K562 (cell line): ENCODE data around the gene PODNL1. TPM values are rescaled to one million over a fixed set of nuclear protein-coding genes. Genes with fewer than 3 reads are reported as not detected.

ENCODE experiments used
- CHD7 ChIP-seq: fragments of 200-600 bp; sonication (generic); IDR thresholded peaks from one replicate; pipeline ENCODE4 v1.6.1; 2012; ENCODE audit warnings: mild to moderate bottlenecking, low read depth, low read length, inconsistent platforms
- CTCF ChIP-seq, 3 experiments: IDR thresholded peaks in 2 of 3; conservative IDR thresholded peaks in 1 of 3; 2 replicates each; pipeline ENCODE4 v1.5.1; 2011 to 2012; ENCODE audit warnings: low read length in 3 of 3, mild to moderate bottlenecking in 3 of 3, control low read depth in 2 of 3, improper control_type of control experiment in 1 of 3, inconsistent platforms in 1 of 3, low read depth in 1 of 3, mixed read lengths in 1 of 3, moderate library complexity in 1 of 3; ENCODE audit not compliant: insufficient read depth in 2 of 3
- FOXM1 ChIP-seq, 2 experiments: fragments of 450-650 bp in 1 of 2; sonication (generic) in 1 of 2; formaldehyde crosslinking in 1 of 2; IDR thresholded peaks; 2 replicates each; pipeline versions ENCODE4 v1.6.1 to v1.9.0; 2017 to 2022; ENCODE audit warnings: low read depth in 2 of 2, mild to moderate bottlenecking in 2 of 2, missing genetic modification reagents in 1 of 2, moderate library complexity in 1 of 2
- HNRNPUL1 ChIP-seq: fragments of 200-400 bp; formaldehyde crosslinking; IDR thresholded peaks from 2 replicates; pipeline ENCODE4 v1.6.1; 2017; ENCODE audit warnings: low read length
- MXD1 ChIP-seq: fragments of 250-450 bp; sonication (Bioruptor Pico); IDR thresholded peaks from 2 replicates; pipeline ENCODE4 v1.8.0; 2021; ENCODE audit warnings: borderline replicate concordance, mild to moderate bottlenecking, moderate library complexity; ENCODE audit not compliant: poor library complexity, severe bottlenecking
- PKNOX1 ChIP-seq: fragments of 450-650 bp; IDR thresholded peaks from 2 replicates; pipeline ENCODE4 v1.6.1; 2016
- ZFX ChIP-seq: sonication (generic); formaldehyde crosslinking; IDR thresholded peaks from 2 replicates; pipeline ENCODE4 v1.8.0; 2022; ENCODE audit warnings: mild to moderate bottlenecking, missing genetic modification reagents, moderate library complexity
- ZNF175 ChIP-seq: fragments of 200-800 bp; sonication (Bioruptor generic); IDR thresholded peaks from 2 replicates; pipeline ENCODE4 v1.6.1; 2016; ENCODE audit warnings: low read depth, mild to moderate bottlenecking, missing genetic modification characterization, missing compliant biosample characterization
- ZNF436 ChIP-seq: fragments of 250-450, 450-650 bp; sonication (Bioruptor Pico); formaldehyde crosslinking; IDR thresholded peaks from 2 replicates; pipeline ENCODE4 v1.7.0; 2020; ENCODE audit warnings: mild to moderate bottlenecking
- ZNF589 ChIP-seq: fragments of 200-800 bp; sonication (Bioruptor generic); IDR thresholded peaks from 2 replicates; pipeline ENCODE4 v1.6.1; 2016; ENCODE audit warnings: low read depth, missing genetic modification characterization, missing compliant biosample characterization
- polyA plus RNA-seq, 8 experiments: library from polyadenylated mRNA; depleted of rRNA in 4 of 8; stranded (reverse) in 5 of 8; unstranded in 3 of 8; fragments of >200 nt; fragmentation: Nextera tagmentation in 2 of 8; fragmentation: Illumina TruSeq in 1 of 8; extraction: Ambion mirVana in 2 of 8; extraction: Trizol in 1 of 8; gene quantifications; 2 replicates each; pipeline versions ENCODE4 v1.2.1 to v1.2.3, GENCODE V29; 2011 to 2014; ENCODE audit warnings: inconsistent platforms in 1 of 8, missing spikeins in 1 of 8
- total RNA-seq, 7 experiments: library from RNA; depleted of rRNA in 6 of 7; stranded (reverse); fragments of >200 nt in 6 of 7; fragmentation: Illumina TruSeq in 2 of 7; extraction: Trizol in 2 of 7; gene quantifications; 2 replicates each; pipeline versions ENCODE4 v1.2.1 to v1.2.3, GENCODE V29; 2011 to 2021; ENCODE audit warnings: low replicate concordance in 1 of 7

The PODNL1 gene
- total and polyA plus RNA-seq, 9 of the 15 experiments (the other 6 are each of a cell fraction or from before 2014, with no cell fraction given) = 0.18 to 0.47 (median 0.23) TPM; not detected in 3

GRCh38 chr19:13905634-13906520 lies 32.3 kb downstream of the PODNL1 start, which contains the start of the genes BRME1 and CC2D1A (continued):
- TF ChIP-seq ZNF436 (CRISPR knock-in tag) (no peak), ZNF175 (CRISPR knock-in tag) (no peak), CHD7 (no peak), MXD1 (no peak), FOXM1 (IDR thresholded peaks at IDR 0.05; ENCODE audit: low read depth) (no peak), FOXM1 (CRISPR knock-in tag; IDR thresholded peaks at IDR 0.05; ENCODE audit: low read depth) (peak; percentile 97), HNRNPUL1 (no peak), ZFX (CRISPR knock-in tag) (peak; percentile 91), PKNOX1 (peak; percentile 93), ZNF589 (CRISPR knock-in tag) (no peak), CTCF (IDR thresholded peaks at IDR 0.05 in 2 of 3, conservative IDR thresholded peaks at IDR 0.05 in 1 of 3; ENCODE audit: insufficient read depth in 2 of 3, low read depth in 1 of 3, low read length in 3 of 3) (peak in 2 of 3 experiments; percentile 14 to 18; a peak in 2 of 6 replicates)
